Measurements from ENCODE around the gene PLRG1.

PLRG1 gene

DNA sequence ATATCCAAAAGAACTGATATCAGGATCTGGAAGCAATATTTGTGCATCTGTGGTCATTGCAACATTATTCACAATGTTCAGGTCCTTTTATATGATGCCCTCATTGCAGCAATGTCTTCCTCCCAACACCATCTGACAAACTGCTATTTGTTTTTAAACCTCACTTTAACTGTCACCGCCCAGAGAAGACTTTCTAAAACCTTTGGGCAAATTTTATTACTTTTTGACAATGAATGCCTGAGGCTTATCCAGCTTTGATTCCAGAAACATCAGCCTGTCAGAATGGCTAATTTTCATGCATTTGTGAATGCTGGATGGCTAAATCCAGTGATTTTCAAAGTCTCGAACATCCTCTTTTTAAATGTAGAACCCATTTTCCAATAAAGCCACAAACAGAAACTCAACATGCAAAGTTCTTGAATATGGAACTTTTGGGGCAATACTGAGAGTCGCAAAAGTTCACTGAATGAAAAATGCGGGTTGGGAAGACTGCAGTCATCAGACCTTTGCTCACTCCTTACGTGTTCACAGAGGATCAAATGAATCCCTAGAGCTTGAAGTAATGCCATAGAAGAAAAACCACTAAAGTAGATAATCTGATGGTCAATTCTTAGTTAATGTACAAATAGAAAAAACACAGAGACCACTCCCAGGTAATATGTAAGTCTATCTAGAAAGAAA, 23.1 kb upstream of the PLRG1 start:
- DNase-seq (ENCODE audit: low spot score) = no peak

- DNase-seq (ENCODE audit: low spot score) = no peak
These were observed 19.4 kb upstream of the PLRG1 start for GRCh38 chr4:154569584-154569983.

DNA sequence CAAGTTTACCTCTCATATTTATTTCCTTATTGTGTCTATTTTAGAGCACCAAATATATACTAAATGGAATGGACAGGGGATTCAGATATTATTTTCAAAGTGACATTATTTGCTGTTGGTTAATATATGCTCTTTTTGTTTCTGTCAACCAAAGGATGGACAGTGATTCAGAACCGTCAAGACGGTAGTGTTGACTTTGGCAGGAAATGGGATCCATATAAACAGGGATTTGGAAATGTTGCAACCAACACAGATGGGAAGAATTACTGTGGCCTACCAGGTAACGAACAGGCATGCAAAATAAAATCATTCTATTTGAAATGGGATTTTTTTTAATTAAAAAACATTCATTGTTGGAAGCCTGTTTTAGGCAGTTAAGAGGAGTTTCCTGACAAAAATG, 18.8 kb upstream of the PLRG1 start:
- no peak for DNase-seq (ENCODE audit: low spot score)

DNA sequence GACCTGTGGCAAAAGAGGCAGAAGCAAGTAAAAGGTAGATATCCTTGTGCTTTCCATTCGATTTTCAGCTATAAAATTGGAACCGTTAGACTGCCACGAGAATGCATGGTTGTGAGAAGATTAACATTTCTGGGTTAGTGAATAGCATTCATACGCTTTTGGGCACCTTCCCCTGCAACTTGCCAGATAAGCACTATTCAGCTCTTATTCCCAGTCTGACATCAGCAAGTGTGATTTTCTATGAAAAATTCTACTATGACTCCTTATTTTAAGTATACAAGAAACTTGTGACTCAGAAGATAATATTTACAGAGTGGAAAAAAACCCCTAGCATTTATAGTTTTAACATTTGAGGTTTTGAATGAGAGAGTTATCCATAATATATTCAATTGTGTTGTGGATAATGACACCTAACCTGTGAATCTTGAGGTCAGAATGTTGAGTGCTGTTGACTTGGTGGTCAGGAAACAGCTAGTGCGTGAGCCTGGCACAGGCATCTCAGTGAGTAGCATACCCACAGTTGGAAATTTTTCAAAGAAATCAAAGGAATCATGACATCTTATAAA, 16.5 kb upstream of the PLRG1 start:
- no peak for DNase-seq (ENCODE audit: low spot score)

GRCh38 chr4:154565704-154566103, 15.5 kb upstream of the PLRG1 start:
- no peak for DNase-seq (ENCODE audit: low spot score)

DNA sequence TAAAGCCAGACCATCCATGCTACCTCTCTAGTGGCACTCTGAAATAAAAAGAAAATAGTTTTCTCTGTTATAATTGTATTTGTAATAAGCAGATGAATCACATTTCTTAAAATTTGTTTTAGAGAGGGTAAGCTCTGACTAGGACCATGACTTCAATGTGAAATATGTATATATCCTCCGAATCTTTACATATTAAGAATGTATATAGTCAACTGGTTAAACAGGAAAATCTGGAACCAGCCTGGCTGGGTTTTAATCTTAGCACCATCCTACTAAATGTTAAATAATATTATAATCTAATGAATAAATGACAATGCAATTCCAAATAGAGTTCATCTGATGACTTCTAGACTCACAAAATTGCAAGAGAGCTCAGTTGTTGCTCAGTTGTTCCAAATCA, 14.1 kb upstream of the PLRG1 start:
- DNase-seq (ENCODE audit: low spot score) = no peak

GRCh38 chr4:154562697-154563254, 12.6 kb upstream of the PLRG1 start, which contains the start of gene FGB:
TSS of gene FGB (plus strand) at chr4:154563011. CDS start at chr4:154563019, 8 bp downstream.
- no peak for DNase-seq (ENCODE audit: low spot score)

DNA sequence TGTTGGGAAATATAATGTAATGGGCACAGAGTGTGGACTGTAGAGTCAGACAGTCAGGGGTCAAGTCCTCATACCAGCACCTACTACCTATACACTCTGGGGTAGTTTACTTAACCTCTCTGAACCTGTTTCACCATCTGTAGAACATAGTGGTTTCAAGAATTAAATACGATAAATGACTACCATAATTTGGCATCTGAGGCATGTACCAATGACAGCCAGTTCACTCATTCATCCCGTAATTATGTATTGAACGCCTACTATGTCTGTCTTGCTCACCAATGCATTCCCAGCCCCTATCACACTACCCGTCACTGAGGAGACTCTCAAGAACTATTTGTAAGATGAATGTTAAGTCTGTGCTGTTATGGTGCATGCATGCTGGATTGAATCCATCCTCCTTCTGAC, 10.6 kb upstream of the PLRG1 start:
- DNase-seq (ENCODE audit: low spot score) = peak; percentile 2

GRCh38 chr4:154560419-154560801, 10.2 kb upstream of the PLRG1 start:
- no peak for DNase-seq (ENCODE audit: low spot score)

- peak; percentile 17 for DNase-seq (ENCODE audit: low spot score)
These were observed 9.6 kb upstream of the PLRG1 start for GRCh38 chr4:154559494-154560418.

- no peak for DNase-seq (ENCODE audit: low spot score)
These were observed 8.9 kb upstream of the PLRG1 start for GRCh38 chr4:154559141-154559493.

GRCh38 chr4:154551872-154552686, 1.9 kb upstream of the PLRG1 start:
- peak; percentile 57 for DNase-seq (ENCODE audit: low spot score)

- no peak for DNase-seq (ENCODE audit: low spot score)
These were observed 4.5 kb downstream of the PLRG1 start for GRCh38 chr4:154545689-154546088.

- DNase-seq (ENCODE audit: low spot score) = no peak
These were observed 7.8 kb downstream of the PLRG1 start for GRCh38 chr4:154542271-154542879.

DNA sequence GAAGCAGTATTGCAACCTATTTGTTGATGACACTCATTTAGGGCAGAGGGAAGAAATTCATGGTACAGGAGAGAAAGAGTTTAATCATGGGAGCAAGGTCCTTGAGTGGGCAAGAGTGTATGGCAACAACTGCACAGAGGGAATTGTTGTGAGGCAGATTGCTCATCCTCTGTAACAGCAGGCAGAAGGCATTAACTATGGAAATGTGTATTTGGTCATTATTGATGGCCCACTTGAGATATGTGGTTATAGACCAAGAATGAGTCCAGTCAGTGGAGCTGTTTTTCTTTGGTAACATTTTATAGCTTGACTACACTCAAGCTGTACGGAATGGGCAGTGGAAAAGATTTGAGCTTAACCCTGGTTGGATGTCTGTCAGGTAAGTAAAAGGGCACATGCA, 15.9 kb downstream of the PLRG1 start:
- DNase-seq (ENCODE audit: low spot score) = no peak

DNA sequence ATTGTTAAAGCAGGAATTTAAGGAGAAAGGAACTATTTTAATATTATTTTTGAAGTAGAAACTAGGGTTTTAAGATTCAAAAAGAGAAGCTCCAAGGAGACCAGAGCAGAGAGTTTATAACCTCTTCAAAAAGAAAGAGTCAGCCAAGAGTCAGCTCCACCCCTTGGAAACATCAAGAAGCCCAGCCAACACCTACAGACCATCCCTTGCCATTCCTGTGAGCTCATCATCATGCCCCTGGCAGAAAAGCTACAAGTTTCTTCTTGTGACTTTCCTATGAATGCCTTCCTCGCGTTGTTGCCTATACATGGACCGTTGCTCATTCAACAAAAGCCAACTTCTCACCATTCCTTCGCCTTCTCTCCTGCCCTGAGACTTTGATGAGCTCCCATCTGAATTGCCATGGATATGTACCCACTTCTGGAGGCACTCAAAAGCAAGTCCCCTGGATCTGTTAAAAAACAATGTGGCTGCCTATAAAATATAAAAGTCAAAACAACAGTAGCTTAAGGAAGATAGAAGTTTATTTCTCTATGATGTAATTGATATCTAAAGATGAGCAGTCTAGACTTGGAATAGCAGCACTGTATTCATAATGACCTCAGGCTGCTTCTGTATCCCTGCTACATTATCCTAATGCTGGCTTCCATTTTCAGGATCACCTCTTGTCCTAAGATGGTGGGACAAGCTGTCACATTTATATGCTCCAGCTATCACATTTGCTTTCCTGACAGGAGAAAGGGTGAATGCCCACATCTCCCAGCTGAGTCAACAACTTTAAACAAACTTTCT, 20.3 kb downstream of the PLRG1 start:
- DNase-seq (ENCODE audit: low spot score) = no peak

DNA sequence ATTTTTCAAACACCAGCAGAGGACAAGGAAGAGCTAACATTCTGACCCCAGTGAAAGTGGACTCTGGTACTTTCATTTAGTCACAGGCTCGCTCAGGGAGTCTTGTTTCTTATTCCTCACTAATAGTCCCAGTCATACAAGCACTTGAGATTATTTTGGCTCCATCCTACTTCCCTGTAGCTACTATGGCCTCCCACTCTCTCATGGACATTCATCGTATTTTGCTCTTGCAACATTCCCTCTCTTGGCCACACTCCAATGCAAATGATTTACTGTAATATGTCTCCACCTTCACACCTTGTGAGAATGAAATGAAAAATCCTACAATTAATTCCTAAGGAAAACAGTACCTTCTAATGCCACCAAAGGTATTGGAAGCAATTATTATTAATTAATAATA, 21.3 kb downstream of the PLRG1 start:
- no peak for DNase-seq (ENCODE audit: low spot score)

GRCh38 chr4:154527308-154527707, 22.9 kb downstream of the PLRG1 start:
- DNase-seq (ENCODE audit: low spot score) = no peak

- no peak for DNase-seq (ENCODE audit: low spot score)
These were observed 24.0 kb downstream of the PLRG1 start for GRCh38 chr4:154526151-154526550.

DNA sequence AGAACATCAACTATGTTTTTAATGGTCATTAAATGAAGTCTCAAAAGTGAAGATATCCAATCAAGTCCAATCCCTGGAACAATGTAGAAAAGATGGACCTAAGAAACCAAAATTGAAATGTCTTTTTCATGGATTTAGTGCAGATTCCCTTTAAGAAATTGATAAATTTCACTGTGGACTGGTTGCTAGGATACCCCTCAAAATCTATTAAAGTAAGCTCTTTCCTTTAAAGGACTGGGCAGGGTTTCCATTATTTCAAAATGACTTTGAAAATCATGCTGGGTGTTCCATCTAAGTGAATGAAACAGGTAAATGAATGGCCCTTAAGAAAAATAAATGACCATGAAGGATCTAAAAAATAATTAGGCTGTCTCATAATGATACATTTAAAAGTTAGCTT, 28.6 kb downstream of the PLRG1 start:
- no peak for DNase-seq (ENCODE audit: low spot score)

DNA sequence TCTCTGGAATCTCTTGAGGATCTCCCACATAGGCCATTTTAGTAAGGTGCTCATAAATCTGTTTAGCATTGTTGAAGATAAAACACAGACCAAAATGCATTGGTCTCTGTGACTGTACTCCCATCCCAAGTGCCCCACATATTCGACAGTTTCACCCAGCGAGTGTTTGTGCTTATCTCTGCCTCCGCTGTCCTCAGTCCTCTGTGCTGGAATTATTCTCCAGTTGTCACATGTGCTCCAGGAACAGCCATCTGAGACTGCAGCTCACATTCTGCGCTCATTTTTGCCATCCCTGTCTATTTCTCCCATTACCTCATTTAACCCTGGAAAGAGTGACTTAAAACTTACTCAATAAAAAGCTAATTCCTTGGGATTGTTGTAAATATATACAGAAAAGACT, 31.0 kb downstream of the PLRG1 start:
- DNase-seq (ENCODE audit: low spot score) = no peak

All from hepatic stellate cell (primary cell).